Smooth muscle cell of the brain vasculature (primary cell): ENCODE results near the gene NEURL2.

Source experiments
- DNase-seq: peaks from one replicate; pipeline ENCODE4 v3.0.0-alpha.2; 2012; ENCODE audit warnings: low read depth, low spot score

Gene NEURL2

GRCh38 chr20:45920462-45921336, 29.7 kb upstream of the NEURL2 start:
- no peak for DNase-seq

GRCh38 chr20:45919542-45920399, 28.8 kb upstream of the NEURL2 start:
- peak; percentile 91 for DNase-seq

- DNase-seq, result no peak
Observed at GRCh38 chr20:45918779-45919537, 27.9 kb upstream of the NEURL2 start.

- no peak for DNase-seq
Observed at GRCh38 chr20:45918182-45918737, 27.3 kb upstream of the NEURL2 start.

- DNase-seq, result no peak
Observed at GRCh38 chr20:45917790-45918141, 26.8 kb upstream of the NEURL2 start.

- no peak for DNase-seq
Observed at GRCh38 chr20:45913116-45913515, 22.1 kb upstream of the NEURL2 start.

GRCh38 chr20:45912344-45912682, 21.3 kb upstream of the NEURL2 start:
- DNase-seq, result no peak

- no peak for DNase-seq
Observed at GRCh38 chr20:45911486-45912343, 20.7 kb upstream of the NEURL2 start, which contains the start of gene PLTP. TSS of gene PLTP (minus strand) at chr20:45912155. CDS start at chr20:45911452, 703 bp downstream.

GRCh38 chr20:45910670-45911485, 19.9 kb upstream of the NEURL2 start:
- peak; percentile 98 for DNase-seq

GRCh38 chr20:45909817-45910669, 19.0 kb upstream of the NEURL2 start:
- no peak for DNase-seq

- DNase-seq, result no peak
Observed at GRCh38 chr20:45909336-45909808, 18.4 kb upstream of the NEURL2 start.

GRCh38 chr20:45908084-45908483, 17.1 kb upstream of the NEURL2 start:
- DNase-seq, result no peak

- no peak for DNase-seq
Observed at GRCh38 chr20:45907219-45907948, 16.4 kb upstream of the NEURL2 start.

- DNase-seq, result no peak
Observed at GRCh38 chr20:45905505-45906079, 14.6 kb upstream of the NEURL2 start.

- DNase-seq, result no peak
Observed at GRCh38 chr20:45904583-45905504, 13.8 kb upstream of the NEURL2 start.

GRCh38 chr20:45902199-45902701, 11.2 kb upstream of the NEURL2 start:
- no peak for DNase-seq
